HG03460 (cell line): ENCODE data around the gene AFF3.

Experiments
- ATAC-seq: cut with Tn5 transposase; IDR thresholded peaks from one replicate; pipeline ENCODE4 v1.9.1; 2021; ENCODE audit not compliant: unreplicated experiment

AFF3 gene

GRCh38 chr2:99725820-99726219 is 416.6 kb downstream of the AFF3 start:
- no peak for ATAC-seq

GRCh38 chr2:99722476-99722875 is 419.9 kb downstream of the AFF3 start:
- no peak for ATAC-seq

- no peak for ATAC-seq
These were observed 423.3 kb downstream of the AFF3 start for GRCh38 chr2:99719102-99719501.

GRCh38 chr2:99715956-99716355 is 426.4 kb downstream of the AFF3 start:
- no peak for ATAC-seq

GRCh38 chr2:99714349-99714748 is 428.0 kb downstream of the AFF3 start:
- no peak for ATAC-seq

- ATAC-seq, result no peak
These were observed 431.2 kb downstream of the AFF3 start for GRCh38 chr2:99711144-99711543.

- no peak for ATAC-seq
These were observed 431.7 kb downstream of the AFF3 start for GRCh38 chr2:99710721-99711120.

GRCh38 chr2:99709229-99709628 is 433.2 kb downstream of the AFF3 start:
- no peak for ATAC-seq

- no peak for ATAC-seq
These were observed 434.2 kb downstream of the AFF3 start for GRCh38 chr2:99708231-99708630.

GRCh38 chr2:99707592-99707991 is 434.8 kb downstream of the AFF3 start:
- ATAC-seq, result no peak

- no peak for ATAC-seq
These were observed 435.7 kb downstream of the AFF3 start for GRCh38 chr2:99706735-99707134.

- ATAC-seq, result no peak
These were observed 440.9 kb downstream of the AFF3 start for GRCh38 chr2:99701503-99701902.

GRCh38 chr2:99700482-99701398 is 441.6 kb downstream of the AFF3 start:
- ATAC-seq, result no peak

- ATAC-seq, result no peak
These were observed 443.5 kb downstream of the AFF3 start for GRCh38 chr2:99698896-99699295.

GRCh38 chr2:99697811-99698568 is 444.4 kb downstream of the AFF3 start:
- no peak for ATAC-seq

- ATAC-seq, result no peak
These were observed 446.5 kb downstream of the AFF3 start for GRCh38 chr2:99695944-99696253.

- no peak for ATAC-seq
These were observed 447.1 kb downstream of the AFF3 start for GRCh38 chr2:99695130-99695943.

- ATAC-seq, result no peak
These were observed 448.1 kb downstream of the AFF3 start for GRCh38 chr2:99694331-99694730.

- ATAC-seq, result no peak
These were observed 449.6 kb downstream of the AFF3 start for GRCh38 chr2:99692785-99693184.

- ATAC-seq, result no peak
These were observed 450.5 kb downstream of the AFF3 start for GRCh38 chr2:99691926-99692325.

- ATAC-seq, result no peak
These were observed 453.1 kb downstream of the AFF3 start for GRCh38 chr2:99689145-99689742.
